ENCODE data around the gene SMIM7.
"Not testable (repeated sequence)": the region's sequence is repeated elsewhere in the genome, so short reads cannot be mapped to it uniquely, and the experiment has no call there.

Gene SMIM7

GRCh38 chr19:16654627-16655026, 5.3 kb downstream of the SMIM7 start:
- no peak for DNase-seq (ENCODE audit: low read depth in 2 of 2)

GRCh38 chr19:16654140-16654539, 5.8 kb downstream of the SMIM7 start:
- DNase-seq (ENCODE audit: low read depth in 2 of 2) = no peak

GRCh38 chr19:16652854-16653253, 7.1 kb downstream of the SMIM7 start:
- no peak for DNase-seq (ENCODE audit: low read depth in 2 of 2)

GRCh38 chr19:16651421-16652188, 8.3 kb downstream of the SMIM7 start:
- not testable (repeated sequence) for DNase-seq (ENCODE audit: low read depth in 2 of 2)

GRCh38 chr19:16650821-16651220, 9.1 kb downstream of the SMIM7 start:
- DNase-seq (ENCODE audit: low read depth in 2 of 2) = no peak

- DNase-seq (ENCODE audit: low read depth in 2 of 2) = no peak
These were observed 10.2 kb downstream of the SMIM7 start for GRCh38 chr19:16649734-16650133.

- DNase-seq (ENCODE audit: low read depth in 2 of 2) = no peak
These were observed 14.8 kb downstream of the SMIM7 start for GRCh38 chr19:16645140-16645539.

- DNase-seq (ENCODE audit: low read depth in 2 of 2) = no peak
These were observed 18.2 kb downstream of the SMIM7 start for GRCh38 chr19:16641695-16642094.

- no peak for DNase-seq (ENCODE audit: low read depth in 2 of 2)
These were observed 19.0 kb downstream of the SMIM7 start for GRCh38 chr19:16640951-16641350.

- DNase-seq (ENCODE audit: low read depth in 2 of 2) = no peak
These were observed 21.3 kb downstream of the SMIM7 start for GRCh38 chr19:16638666-16639065.

GRCh38 chr19:16637535-16637934, 22.4 kb downstream of the SMIM7 start:
- DNase-seq (ENCODE audit: low read depth in 2 of 2) = no peak

GRCh38 chr19:16631465-16631864, 28.5 kb downstream of the SMIM7 start:
- no peak for DNase-seq (ENCODE audit: low read depth in 2 of 2)

- no peak for DNase-seq (ENCODE audit: low read depth in 2 of 2)
These were observed 30.8 kb downstream of the SMIM7 start for GRCh38 chr19:16628984-16629691.

- peak; percentile 88 to 91 for DNase-seq (ENCODE audit: low read depth in 2 of 2)
These were observed 31.6 kb downstream of the SMIM7 start, which contains the start of gene MED26 for GRCh38 chr19:16628183-16628983. TSS of gene MED26 (minus strand) at chr19:16628204. CDS start at chr19:16627943, 261 bp downstream.

- no peak for DNase-seq (ENCODE audit: low read depth in 2 of 2)
These were observed 32.1 kb downstream of the SMIM7 start for GRCh38 chr19:16627928-16628182.

- DNase-seq (ENCODE audit: low read depth in 2 of 2) = no peak
These were observed 32.6 kb downstream of the SMIM7 start for GRCh38 chr19:16627193-16627927.

- DNase-seq (ENCODE audit: low read depth in 2 of 2) = no peak
These were observed 33.1 kb downstream of the SMIM7 start for GRCh38 chr19:16626796-16627192.

- DNase-seq (ENCODE audit: low read depth in 2 of 2) = no peak
These were observed 34.6 kb downstream of the SMIM7 start for GRCh38 chr19:16625163-16625958.

- no peak for DNase-seq (ENCODE audit: low read depth in 2 of 2)
These were observed 35.7 kb downstream of the SMIM7 start for GRCh38 chr19:16624236-16624635.

GRCh38 chr19:16623576-16623975, 36.4 kb downstream of the SMIM7 start:
- DNase-seq (ENCODE audit: low read depth in 2 of 2) = no peak

GRCh38 chr19:16623066-16623465, 36.9 kb downstream of the SMIM7 start:
- no peak for DNase-seq (ENCODE audit: low read depth in 2 of 2)

Data from activated CD8-positive, alpha-beta memory T cell treated with anti-CD3 and anti-CD28 coated beads for 4 hours (primary cell).